Measurements from ENCODE around the gene NAP1L1.
A peak's percentile ranks its signal among the peaks of the same experiment; 100 is the strongest.

NAP1L1 gene

DNA sequence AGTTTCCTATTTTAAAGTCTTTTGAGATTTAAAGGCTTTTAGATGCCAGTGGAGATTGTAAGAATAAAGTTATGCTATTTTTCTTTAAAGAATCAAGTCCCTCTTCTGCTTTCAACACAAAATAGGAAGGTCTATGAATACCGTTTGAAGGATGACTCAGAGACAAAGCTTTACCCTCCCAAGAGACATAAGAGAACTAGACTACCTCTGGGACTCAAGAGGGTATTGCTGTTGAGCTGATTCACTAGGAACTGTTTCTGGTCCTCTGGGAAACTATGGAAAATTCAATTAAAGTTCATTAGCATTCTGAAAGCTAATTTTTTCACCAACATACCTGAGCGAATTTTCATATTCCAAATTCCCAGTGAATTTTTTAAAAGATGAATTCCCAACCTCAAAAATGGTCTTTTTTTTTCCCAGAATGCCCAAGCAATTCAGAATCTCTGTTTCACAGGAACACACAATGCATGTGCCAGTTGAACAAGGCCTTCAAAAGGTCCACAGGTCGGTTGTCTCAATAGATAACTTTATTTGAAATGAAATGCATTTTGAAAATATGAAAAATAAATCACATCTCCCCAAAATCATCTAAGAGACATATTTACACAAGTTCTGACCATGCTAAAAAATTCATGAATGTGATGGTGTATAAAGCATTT, 59.4 kb downstream of the NAP1L1 start:
- H3K36me3 Mint-ChIP-seq, result peaks cover 16% of the 10 kb centered on the region
- peak overlapping the region; percentile 64 for H3K27ac Mint-ChIP-seq
- peaks cover 59% of the 10 kb centered on the region for H3K4me1 Mint-ChIP-seq (ENCODE audit: low read depth)
- H3K27me3 Mint-ChIP-seq, result no peaks in the 10 kb centered on the region
- peak overlapping the region; percentile 67 for H3K4me3 Mint-ChIP-seq
- no peaks in the 10 kb centered on the region for H3K9me3 Mint-ChIP-seq (ENCODE audit: low read depth)

DNA sequence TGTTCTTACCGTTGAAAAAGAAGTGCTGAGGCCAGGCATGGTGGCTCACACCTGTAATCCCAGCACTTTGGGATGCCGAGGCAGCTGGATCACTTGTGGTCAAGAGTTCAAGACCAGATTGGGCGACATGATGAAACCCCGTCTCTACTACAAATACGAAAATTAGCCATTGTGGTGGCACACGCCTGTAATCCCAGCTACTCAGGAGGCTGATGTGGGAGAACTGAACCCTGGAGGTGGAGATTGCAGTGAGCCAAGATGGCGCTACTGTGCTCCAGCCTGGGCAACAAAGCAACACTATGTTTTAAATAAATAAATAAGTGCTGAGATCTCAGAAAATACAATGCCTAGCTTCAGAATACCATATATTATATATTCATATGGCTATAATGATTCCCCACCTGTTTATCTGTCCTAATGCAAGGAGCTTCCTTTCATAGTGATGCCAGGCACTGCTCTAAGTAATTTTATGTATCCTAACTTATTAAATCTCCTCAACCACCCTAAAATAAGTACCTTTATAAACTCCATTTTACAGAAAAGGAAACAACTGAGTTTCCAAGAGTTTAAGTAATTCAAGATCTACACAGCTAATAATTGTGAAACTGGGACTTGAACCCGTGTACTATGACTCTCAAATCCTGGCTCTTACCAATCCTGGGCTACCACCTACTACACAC, 60.2 kb downstream of the NAP1L1 start:
- Mint-ChIP-seq H3K27me3 (no peaks in the 10 kb centered on the region), H3K9me3 (ENCODE audit: low read depth) (no peaks in the 10 kb centered on the region), H3K4me1 (ENCODE audit: low read depth) (peaks cover 67% of the 10 kb centered on the region), H3K27ac (peak overlapping the region; percentile 50), H3K4me3 (peak overlapping the region; percentile 67), H3K36me3 (peaks cover 12% of the 10 kb centered on the region)

DNA sequence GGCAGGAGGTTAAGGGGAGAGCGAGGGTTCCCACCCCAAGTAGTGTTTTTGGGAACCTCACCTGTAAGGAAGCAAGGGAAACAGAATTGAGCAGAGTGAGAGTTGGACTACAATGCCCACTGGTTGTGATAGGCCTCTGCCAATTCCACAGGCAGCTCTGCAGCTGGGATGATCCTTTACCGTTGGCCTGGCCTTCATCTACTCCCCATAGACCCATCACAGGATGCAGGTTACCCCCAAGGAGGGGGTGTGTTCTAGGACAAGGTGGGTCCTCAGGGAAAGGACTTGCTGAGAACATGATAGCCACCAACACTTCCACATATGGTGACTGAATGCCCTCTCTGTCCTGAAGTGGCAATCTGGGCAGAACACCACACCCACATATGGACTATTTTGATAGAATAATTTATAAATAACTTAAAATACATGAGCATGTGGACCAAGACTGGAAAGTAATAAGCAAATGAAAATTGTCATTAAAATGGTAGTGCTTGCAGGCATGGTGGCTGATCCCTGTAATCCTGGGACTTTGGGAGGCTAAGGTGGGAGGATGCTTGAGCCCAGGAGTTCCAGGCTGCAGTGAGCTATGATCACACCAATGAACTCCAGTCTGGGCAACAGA, 61.3 kb downstream of the NAP1L1 start:
- peaks cover 67% of the 10 kb centered on the region for H3K4me1 Mint-ChIP-seq (ENCODE audit: low read depth)
- no peaks in the 10 kb centered on the region for H3K27me3 Mint-ChIP-seq
- no peaks in the 10 kb centered on the region for H3K9me3 Mint-ChIP-seq (ENCODE audit: low read depth)
- H3K36me3 Mint-ChIP-seq, result peaks cover 3% of the 10 kb centered on the region
- peak overlapping the region; percentile 6 for H3K4me3 Mint-ChIP-seq
- peak overlapping the region; percentile 16 for H3K27ac Mint-ChIP-seq

DNA sequence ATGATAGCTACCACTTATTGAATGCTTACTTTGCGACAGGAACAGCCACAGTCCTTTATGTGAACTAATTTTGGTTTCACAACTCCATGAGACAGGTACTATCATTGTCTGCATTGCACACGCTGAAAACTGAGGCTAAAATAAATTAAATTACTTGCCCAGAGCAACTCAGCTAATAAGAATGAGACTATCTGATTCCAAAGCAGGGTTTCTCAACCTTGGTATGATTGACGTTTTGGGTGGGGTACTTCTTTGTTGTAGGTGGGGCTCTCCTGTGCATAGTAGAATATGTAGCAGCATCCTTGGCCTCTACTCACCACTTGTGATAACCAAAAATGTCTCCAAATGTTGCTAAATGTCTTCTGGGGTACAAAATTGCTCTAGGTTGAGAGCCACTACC, 62.0 kb downstream of the NAP1L1 start:
- no peaks in the 10 kb centered on the region for H3K27me3 Mint-ChIP-seq
- H3K4me3 Mint-ChIP-seq, result peak overlapping the region; percentile 6
- peak overlapping the region; percentile 16 for H3K27ac Mint-ChIP-seq
- no peaks in the 10 kb centered on the region for H3K9me3 Mint-ChIP-seq (ENCODE audit: low read depth)
- H3K36me3 Mint-ChIP-seq, result peaks cover 3% of the 10 kb centered on the region
- peaks cover 67% of the 10 kb centered on the region for H3K4me1 Mint-ChIP-seq (ENCODE audit: low read depth)

DNA sequence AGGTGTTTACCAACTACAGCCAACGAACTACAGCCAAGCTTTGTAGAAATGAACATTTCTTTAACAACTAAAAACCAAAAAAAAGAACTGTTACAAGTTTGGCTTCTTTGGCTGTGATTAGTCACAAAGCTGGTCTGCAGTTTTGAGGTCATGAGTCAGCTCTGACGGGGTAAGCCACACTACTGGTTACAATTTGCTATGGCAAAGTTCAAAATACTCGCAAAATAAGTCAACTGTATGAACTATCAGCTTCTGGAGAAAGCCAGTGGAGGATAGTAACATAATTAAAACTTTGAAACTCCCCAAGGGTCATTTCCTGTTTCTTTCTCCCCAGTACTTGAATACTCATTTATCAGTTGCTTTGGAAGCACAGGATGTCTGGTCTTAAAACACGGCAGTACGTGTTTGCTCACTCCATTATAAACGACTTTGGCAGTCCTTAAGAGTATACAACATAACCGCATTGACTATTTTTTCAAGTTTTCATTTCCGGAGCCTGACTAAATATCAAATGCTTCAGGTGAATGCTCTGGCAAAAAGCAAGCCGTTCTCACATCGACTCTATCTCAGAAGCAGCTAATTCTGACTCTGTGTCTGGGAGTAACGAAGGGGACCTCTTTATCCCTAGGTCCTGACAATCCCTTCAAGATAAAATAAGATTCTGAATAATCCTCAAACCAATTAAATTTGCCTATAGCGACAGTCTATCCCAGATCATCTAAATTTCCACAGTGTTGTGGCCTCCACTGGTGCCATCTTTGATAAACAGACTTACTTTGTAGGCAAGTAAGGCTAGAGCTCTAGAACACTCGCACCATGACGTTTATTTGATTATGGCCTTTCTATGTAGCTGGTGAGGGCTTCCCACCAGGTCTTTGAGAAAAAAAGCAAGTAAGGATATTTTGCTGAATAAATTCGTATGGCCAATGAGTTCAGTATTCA, 63.5 kb downstream of the NAP1L1 start:
- H3K4me1 Mint-ChIP-seq (ENCODE audit: low read depth), result peaks cover 56% of the 10 kb centered on the region
- peak overlapping the region; percentile 97 for H3K27ac Mint-ChIP-seq
- no peaks in the 10 kb centered on the region for H3K36me3 Mint-ChIP-seq
- peak overlapping the region; percentile 81 for H3K4me3 Mint-ChIP-seq
- H3K9me3 Mint-ChIP-seq (ENCODE audit: low read depth), result no peaks in the 10 kb centered on the region
- H3K27me3 Mint-ChIP-seq, result no peaks in the 10 kb centered on the region

DNA sequence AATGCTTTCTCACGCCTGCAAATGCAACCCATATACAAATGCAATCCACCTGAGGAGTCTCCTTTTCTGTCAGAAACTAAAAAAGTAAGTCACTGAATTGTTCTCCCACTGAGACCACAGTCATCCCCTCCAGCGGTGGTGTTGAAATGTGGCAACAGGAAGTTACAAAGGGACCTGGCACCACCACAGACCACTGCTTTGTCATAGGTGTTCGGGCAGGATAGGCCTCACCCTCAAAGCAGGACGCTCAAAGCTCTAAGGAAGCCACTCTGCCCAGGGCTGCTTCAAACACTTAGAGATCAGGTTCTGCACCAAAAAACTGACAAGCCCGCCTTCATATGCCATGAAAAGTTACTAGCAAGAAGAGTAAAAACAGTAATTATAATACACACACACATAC, 64.2 kb downstream of the NAP1L1 start:
- peaks cover 56% of the 10 kb centered on the region for H3K4me1 Mint-ChIP-seq (ENCODE audit: low read depth)
- no peaks in the 10 kb centered on the region for H3K27me3 Mint-ChIP-seq
- no peaks in the 10 kb centered on the region for H3K9me3 Mint-ChIP-seq (ENCODE audit: low read depth)
- no peaks in the 10 kb centered on the region for H3K36me3 Mint-ChIP-seq
- peak overlapping the region; percentile 97 for H3K27ac Mint-ChIP-seq
- H3K4me3 Mint-ChIP-seq, result peak overlapping the region; percentile 81

DNA sequence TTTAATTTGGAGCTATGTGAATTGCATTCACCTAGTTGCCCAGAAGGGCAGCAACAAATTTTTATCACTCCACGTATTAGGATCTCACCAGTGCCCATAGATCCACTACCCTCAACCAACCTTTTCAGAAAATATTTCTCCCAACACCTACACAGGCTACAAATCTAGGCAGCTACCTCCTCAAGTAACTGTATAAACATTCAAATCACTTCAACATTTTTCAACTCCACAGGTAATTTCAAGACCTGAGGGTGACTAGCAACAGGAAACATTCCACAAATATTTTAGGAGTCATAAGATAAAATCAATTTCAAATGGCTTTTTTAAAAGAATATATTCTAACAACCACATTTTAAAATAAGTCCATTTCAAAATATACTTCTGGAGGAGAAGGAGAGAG, 65.8 kb downstream of the NAP1L1 start:
- Mint-ChIP-seq H3K27ac (peak overlapping the region; percentile 71), H3K27me3 (no peaks in the 10 kb centered on the region), H3K36me3 (no peaks in the 10 kb centered on the region), H3K9me3 (ENCODE audit: low read depth) (no peaks in the 10 kb centered on the region), H3K4me1 (ENCODE audit: low read depth) (peaks cover 49% of the 10 kb centered on the region), H3K4me3 (no peak overlapping the region)

DNA sequence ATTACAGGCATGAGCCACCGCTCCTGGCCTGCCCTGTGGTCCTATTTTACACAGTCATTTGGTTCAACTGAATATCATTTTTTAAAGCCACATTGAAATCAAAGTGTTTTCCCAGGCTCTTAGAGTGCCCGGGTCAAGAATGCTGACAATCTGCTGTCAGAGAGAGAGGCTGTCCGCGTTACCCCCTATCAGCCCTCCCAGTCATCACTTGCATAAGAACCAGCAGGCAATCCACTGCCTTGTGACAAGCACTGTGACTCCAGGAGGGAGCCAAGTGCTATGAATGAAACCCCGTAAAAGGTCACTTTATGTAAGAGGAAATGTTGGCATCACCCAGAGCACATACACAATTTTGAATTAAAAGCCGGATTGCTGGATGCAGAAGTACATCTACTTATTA, 66.4 kb downstream of the NAP1L1 start:
- no peak overlapping the region for H3K4me3 Mint-ChIP-seq
- peaks cover 49% of the 10 kb centered on the region for H3K4me1 Mint-ChIP-seq (ENCODE audit: low read depth)

DNA sequence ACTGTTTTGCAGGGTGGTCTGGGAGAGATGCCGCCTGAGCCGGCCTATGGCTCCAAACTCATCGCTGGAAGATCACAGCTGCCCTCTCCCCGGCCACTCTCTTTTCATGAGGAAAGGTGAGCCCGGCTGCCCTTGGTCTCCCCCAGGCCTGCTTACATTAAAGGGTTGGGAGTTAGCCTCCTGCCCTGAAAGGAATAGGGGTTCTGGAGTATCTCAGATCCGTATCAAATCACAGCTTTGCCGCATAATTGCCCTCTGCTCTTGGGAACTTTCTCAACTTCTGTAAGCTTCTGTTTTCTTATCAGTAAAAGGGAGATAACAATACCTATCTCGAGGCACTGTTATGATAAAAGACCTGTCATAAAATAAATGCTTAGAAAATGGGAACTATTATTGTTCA, 70.5 kb downstream of the NAP1L1 start:
- Mint-ChIP-seq H3K36me3 (no peaks in the 10 kb centered on the region), H3K4me1 (ENCODE audit: low read depth) (peaks cover 23% of the 10 kb centered on the region), H3K27me3 (no peaks in the 10 kb centered on the region), H3K9me3 (ENCODE audit: low read depth) (no peaks in the 10 kb centered on the region), H3K4me3 (no peak overlapping the region), H3K27ac (no peak overlapping the region)

More for the DNA sequence above, 66.4 kb downstream of the NAP1L1 start:
- Mint-ChIP-seq H3K27ac (no peak overlapping the region), H3K36me3 (no peaks in the 10 kb centered on the region), H3K27me3 (no peaks in the 10 kb centered on the region), H3K9me3 (ENCODE audit: low read depth) (no peaks in the 10 kb centered on the region)

DNA sequence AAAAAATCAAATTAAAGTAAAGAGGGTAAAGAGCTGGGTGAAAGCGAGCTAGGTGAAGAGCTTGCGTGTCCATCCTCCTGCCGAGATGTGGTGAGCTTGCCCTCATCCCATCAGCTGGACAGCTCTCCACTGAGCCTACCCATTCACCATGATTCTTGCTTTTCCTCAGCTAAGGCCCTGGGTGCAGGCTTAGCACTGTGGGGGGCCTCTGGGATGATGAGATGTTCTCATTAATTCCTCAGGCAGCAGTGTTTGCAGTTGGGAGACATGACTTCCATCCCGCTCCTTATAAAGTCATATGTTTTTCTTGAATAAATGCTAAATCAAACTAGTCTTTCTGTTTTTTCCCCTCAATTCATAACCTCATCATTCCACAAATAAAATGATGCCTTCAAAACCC, 70.9 kb downstream of the NAP1L1 start:
- Mint-ChIP-seq H3K9me3 (ENCODE audit: low read depth) (no peaks in the 10 kb centered on the region), H3K4me3 (no peak overlapping the region), H3K4me1 (ENCODE audit: low read depth) (peaks cover 19% of the 10 kb centered on the region), H3K27ac (no peak overlapping the region), H3K36me3 (no peaks in the 10 kb centered on the region), H3K27me3 (no peaks in the 10 kb centered on the region)

DNA sequence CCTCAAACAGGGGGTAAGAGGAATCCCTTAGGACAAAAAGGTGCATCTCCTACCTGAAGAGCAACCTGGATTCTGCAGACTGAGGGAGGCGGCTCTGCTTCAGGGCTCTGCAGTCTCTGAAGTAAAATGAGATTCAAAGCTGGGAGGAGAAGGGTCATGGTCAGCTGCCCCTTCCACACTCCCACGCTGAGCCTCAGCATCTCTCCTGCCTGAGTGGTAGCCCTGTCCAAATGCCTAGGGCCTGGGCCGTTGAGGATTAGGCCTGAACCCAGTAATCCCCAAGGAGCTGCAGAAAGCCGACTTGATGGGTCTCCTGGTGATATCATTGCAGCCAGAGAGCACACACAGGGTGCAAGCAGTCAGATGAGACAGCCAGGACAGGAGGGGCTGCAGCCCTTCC, 71.8 kb downstream of the NAP1L1 start:
- no peaks in the 10 kb centered on the region for H3K36me3 Mint-ChIP-seq
- H3K9me3 Mint-ChIP-seq (ENCODE audit: low read depth), result no peaks in the 10 kb centered on the region
- no peaks in the 10 kb centered on the region for H3K27me3 Mint-ChIP-seq
- H3K27ac Mint-ChIP-seq, result no peak overlapping the region
- H3K4me1 Mint-ChIP-seq (ENCODE audit: low read depth), result peaks cover 14% of the 10 kb centered on the region
- no peak overlapping the region for H3K4me3 Mint-ChIP-seq

DNA sequence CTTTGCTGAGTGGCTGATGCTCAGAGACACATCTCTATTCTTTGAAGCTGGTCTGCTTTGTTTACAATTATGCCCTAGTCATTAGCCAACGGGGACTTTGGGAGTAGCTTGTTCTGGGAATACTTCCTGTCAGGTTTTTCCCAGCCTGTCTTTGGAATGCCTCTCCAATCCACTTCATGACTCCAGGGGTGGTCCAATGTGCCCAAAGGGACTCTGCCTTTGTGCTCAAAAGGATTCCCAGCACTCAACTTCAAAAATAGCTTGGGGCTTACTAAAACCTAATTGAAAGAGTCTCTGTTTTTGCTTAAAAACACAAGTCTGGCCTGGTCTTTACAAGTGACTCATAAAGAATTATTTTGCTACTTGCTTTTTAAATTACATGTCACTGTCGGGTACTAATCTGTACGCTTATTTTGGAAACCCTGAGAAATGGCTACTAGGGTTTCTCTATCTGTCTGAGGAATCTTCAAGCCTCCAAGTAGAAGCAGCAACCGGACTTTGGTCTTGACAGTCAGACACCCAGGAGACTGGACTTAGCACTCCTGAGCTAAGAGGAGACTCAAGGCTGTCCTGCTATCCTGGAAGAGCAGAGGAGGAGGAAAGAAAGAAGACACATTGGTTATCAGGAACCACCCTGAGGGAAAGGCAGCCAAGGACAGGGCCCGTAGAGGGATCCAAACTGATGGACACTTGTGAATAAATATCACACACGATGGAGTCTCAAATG, 73.6 kb downstream of the NAP1L1 start:
- Mint-ChIP-seq H3K4me3 (no peak overlapping the region), H3K27me3 (no peaks in the 10 kb centered on the region), H3K4me1 (ENCODE audit: low read depth) (peaks cover 9% of the 10 kb centered on the region), H3K36me3 (no peaks in the 10 kb centered on the region), H3K9me3 (ENCODE audit: low read depth) (no peaks in the 10 kb centered on the region), H3K27ac (no peak overlapping the region)

DNA sequence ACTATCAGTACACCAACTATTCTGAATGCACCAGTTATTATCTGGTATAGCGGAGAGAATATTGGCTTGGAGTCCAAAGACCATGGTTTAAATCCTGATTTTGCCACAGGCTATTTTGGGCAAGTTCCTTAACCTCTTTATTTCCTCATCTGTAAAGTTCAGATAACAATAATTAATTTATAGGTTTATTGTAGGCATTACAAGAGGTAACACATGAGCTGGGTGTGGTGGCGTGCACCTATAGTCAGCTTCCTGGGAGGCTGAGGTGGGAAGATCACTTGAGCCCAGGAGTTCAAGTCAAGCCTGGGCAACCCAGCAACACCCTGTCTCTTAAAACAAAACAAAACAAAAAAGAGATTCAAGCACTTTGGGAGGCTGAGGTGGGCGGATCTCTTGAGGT, 76.1 kb downstream of the NAP1L1 start:
- Mint-ChIP-seq H3K27ac (no peak overlapping the region), H3K4me3 (no peak overlapping the region), H3K36me3 (no peaks in the 10 kb centered on the region), H3K4me1 (ENCODE audit: low read depth) (no peaks in the 10 kb centered on the region), H3K27me3 (no peaks in the 10 kb centered on the region), H3K9me3 (ENCODE audit: low read depth) (peaks cover 6% of the 10 kb centered on the region)

DNA sequence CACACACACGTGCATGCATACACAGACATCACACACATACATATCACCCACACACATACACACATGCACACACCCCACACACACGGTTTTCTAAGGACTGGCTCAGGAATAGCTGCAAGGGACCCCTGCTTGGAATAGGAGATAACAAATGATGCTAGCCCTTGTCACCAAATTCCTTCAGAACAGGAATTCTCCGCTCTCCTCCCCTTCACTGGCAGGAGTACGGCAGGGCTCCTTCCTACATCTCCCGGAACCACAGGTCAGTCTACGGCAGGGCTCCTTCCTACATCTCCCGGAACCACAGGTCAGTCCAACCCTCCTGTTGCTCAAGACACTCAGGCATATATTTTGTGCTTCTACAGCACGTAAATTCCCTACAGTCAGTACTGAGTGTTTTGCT, 76.8 kb downstream of the NAP1L1 start:
- H3K4me1 Mint-ChIP-seq (ENCODE audit: low read depth), result no peaks in the 10 kb centered on the region
- H3K27me3 Mint-ChIP-seq, result no peaks in the 10 kb centered on the region
- no peaks in the 10 kb centered on the region for H3K36me3 Mint-ChIP-seq
- peaks cover 6% of the 10 kb centered on the region for H3K9me3 Mint-ChIP-seq (ENCODE audit: low read depth)
- no peak overlapping the region for H3K4me3 Mint-ChIP-seq
- H3K27ac Mint-ChIP-seq, result no peak overlapping the region

All from activated naive CD8-positive, alpha-beta T cell (primary cell).